Keratinocyte (primary cell): ENCODE data around the gene E2F8.

Experiments
- EZH2 ChIP-seq: IDR thresholded peaks from one replicate; pipeline ENCODE4 v1.6.1; 2012; ENCODE audit warnings: inconsistent platforms, mild to moderate bottlenecking, low read length, moderate library complexity
- TF ChIP-seq, protein P1 (sequence below), 3 experiments: IDR thresholded peaks in 1 of 3; conservative IDR thresholded peaks in 1 of 3; optimal IDR thresholded peaks in 1 of 3; 2 replicates in 2 of 3; 3 replicates in 1 of 3; pipeline versions ENCODE3 to v1.5.1; 2011; ENCODE audit warnings: low read length in 3 of 3, mild to moderate bottlenecking in 3 of 3, moderate library complexity in 2 of 3, control low read depth in 1 of 3, inconsistent platforms in 1 of 3; ENCODE audit not compliant: insufficient read depth in 2 of 3; ENCODE audit errors: extremely low read depth in 1 of 3

DNA sequence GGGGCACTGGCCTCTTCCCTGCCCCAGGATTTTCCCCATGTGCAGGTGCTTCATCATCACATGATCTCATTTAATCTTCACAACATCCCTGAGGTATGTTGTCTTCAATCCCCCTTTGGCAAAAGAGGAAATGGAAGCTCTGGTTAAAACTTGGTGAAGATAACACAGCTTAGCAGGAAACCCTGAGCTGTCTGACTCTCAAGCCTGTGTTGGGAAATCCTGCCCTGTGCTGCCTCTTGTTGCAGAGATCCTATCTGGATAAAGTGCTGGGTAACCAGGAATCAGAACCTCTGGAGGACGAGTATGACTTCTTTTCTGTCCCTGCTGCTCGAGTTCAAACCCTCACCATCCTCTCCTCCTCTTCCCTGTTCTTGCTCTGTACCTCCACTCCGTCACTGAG lies 13.1 kb upstream of the E2F8 start:
- TF ChIP-seq, protein P1, sequence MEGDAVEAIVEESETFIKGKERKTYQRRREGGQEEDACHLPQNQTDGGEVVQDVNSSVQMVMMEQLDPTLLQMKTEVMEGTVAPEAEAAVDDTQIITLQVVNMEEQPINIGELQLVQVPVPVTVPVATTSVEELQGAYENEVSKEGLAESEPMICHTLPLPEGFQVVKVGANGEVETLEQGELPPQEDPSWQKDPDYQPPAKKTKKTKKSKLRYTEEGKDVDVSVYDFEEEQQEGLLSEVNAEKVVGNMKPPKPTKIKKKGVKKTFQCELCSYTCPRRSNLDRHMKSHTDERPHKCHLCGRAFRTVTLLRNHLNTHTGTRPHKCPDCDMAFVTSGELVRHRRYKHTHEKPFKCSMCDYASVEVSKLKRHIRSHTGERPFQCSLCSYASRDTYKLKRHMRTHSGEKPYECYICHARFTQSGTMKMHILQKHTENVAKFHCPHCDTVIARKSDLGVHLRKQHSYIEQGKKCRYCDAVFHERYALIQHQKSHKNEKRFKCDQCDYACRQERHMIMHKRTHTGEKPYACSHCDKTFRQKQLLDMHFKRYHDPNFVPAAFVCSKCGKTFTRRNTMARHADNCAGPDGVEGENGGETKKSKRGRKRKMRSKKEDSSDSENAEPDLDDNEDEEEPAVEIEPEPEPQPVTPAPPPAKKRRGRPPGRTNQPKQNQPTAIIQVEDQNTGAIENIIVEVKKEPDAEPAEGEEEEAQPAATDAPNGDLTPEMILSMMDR (optimal IDR thresholded peaks at IDR 0.05 in 1 of 3, IDR thresholded peaks at IDR 0.05 in 1 of 3, conservative IDR thresholded peaks at IDR 0.05 in 1 of 3; ENCODE audit: extremely low read depth in 1 of 3, insufficient read depth in 2 of 3, low read length in 3 of 3) = no peak
- TF ChIP-seq EZH2 = no peak
